ENCODE results near the gene PTBP2.

DNA sequence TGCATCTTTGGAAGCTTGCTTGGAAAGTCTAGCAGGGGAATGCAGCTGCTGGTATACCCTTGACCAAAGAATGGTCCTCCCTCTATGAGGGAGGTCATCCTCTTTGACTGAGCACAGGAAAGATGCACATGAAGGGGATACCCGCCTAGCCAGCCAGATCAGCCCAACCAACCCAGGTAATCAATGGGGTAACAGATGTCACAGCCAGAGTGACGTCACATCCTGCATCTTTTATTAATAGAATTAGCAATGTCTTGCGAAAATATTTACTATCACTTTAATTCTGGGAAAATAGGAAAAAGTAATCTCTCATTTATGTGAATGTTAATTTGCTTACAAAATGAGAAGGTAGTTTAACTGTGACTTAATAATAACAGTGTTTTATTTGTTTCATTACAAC lies 25.6 kb upstream of the PTBP2 start:
- TF ChIP-seq, protein P1, sequence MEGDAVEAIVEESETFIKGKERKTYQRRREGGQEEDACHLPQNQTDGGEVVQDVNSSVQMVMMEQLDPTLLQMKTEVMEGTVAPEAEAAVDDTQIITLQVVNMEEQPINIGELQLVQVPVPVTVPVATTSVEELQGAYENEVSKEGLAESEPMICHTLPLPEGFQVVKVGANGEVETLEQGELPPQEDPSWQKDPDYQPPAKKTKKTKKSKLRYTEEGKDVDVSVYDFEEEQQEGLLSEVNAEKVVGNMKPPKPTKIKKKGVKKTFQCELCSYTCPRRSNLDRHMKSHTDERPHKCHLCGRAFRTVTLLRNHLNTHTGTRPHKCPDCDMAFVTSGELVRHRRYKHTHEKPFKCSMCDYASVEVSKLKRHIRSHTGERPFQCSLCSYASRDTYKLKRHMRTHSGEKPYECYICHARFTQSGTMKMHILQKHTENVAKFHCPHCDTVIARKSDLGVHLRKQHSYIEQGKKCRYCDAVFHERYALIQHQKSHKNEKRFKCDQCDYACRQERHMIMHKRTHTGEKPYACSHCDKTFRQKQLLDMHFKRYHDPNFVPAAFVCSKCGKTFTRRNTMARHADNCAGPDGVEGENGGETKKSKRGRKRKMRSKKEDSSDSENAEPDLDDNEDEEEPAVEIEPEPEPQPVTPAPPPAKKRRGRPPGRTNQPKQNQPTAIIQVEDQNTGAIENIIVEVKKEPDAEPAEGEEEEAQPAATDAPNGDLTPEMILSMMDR (IDR thresholded peaks at IDR 0.05; ENCODE audit: insufficient read depth, low read length, poor library complexity, severe bottlenecking): no peak
- no peak for TF ChIP-seq EZH2phosphoT487 (conservative IDR thresholded peaks at IDR 0.05; ENCODE audit: low read length)
